IMR-90 (cell line): ENCODE data around the gene ZCCHC17. TPM values are rescaled to one million over a fixed set of nuclear protein-coding genes. Genes with fewer than 3 reads are reported as not detected.

Source experiments
- ATAC-seq: fragments of 200-7000 bp; cut with Tn5 transposase; 2 replicates; pipeline ENCODE4 v1.9.1; 2020; ENCODE audit warnings: low read depth, mild to moderate bottlenecking, moderate library complexity
- BruUV-seq: library from RNA; stranded (reverse); fragments of 400-500 nt; replicated peaks from 2 replicates; lab custom pipeline; 2021; lab: Mats Ljungman, UMichigan
- CTCF ChIA-PET: fragments of 300-600 bp; formaldehyde crosslinking; extraction: SDS; loops from one replicate; lab custom pipeline; 2021; ENCODE audit warnings: antibody characterized with exemption; lab: Yijun Ruan, JAX
- POLR2A ChIA-PET: fragments of 300-600 bp; sonication (Branson Sonifier 250); formaldehyde crosslinking; loops from one replicate; lab custom pipeline; 2022; ENCODE audit warnings: antibody characterized with exemption; ENCODE audit not compliant: unreplicated experiment; lab: Charles Lee
- DNase-seq: peaks from one replicate; pipeline ENCODE4 v3.0.0; 2013
- H2AFZ ChIP-seq: replicated peaks from 2 replicates; pipeline ENCODE3; 2013; ENCODE audit warnings: low read length, mild to moderate bottlenecking; ENCODE audit not compliant: poor library complexity
- H2AK5ac ChIP-seq: 2 replicates; pipeline ENCODE4 v1.6.1; 2013; ENCODE audit warnings: low read depth, low read length, inconsistent platforms
- H2AK9ac ChIP-seq: replicated peaks from 2 replicates; pipeline ENCODE3; 2013; ENCODE audit warnings: mild to moderate bottlenecking, low read depth, low read length, moderate library complexity; ENCODE audit not compliant: poor library complexity
- H2BK120ac ChIP-seq: 2 replicates; pipeline ENCODE4 v1.6.1; 2013; ENCODE audit warnings: low read depth, low read length, inconsistent platforms
- H2BK15ac ChIP-seq: 3 replicates; pipeline ENCODE4 v1.6.1; 2013; ENCODE audit warnings: low read depth, low read length, inconsistent platforms
- H2BK20ac ChIP-seq: 2 replicates; pipeline ENCODE4 v1.6.1; 2013; ENCODE audit warnings: low read depth, mild to moderate bottlenecking, inconsistent platforms, low read length, moderate library complexity
- H2BK5ac ChIP-seq: 2 replicates; pipeline ENCODE4 v1.6.1; 2013; ENCODE audit warnings: mild to moderate bottlenecking, low read depth, low read length, inconsistent platforms; ENCODE audit not compliant: poor library complexity, severe bottlenecking
- H3K14ac ChIP-seq: replicated peaks from 2 replicates; pipeline ENCODE4 v1.6.1; 2013; ENCODE audit warnings: low read depth, low read length, inconsistent platforms
- H3K18ac ChIP-seq: 2 replicates; pipeline ENCODE4 v1.6.1; 2013; ENCODE audit warnings: low read depth, low read length, control low read depth
- H3K23ac ChIP-seq: 2 replicates; pipeline ENCODE4 v1.6.1; 2013; ENCODE audit warnings: low read depth, low read length, inconsistent platforms
- H3K27ac ChIP-seq: 2 replicates; pipeline ENCODE4 v1.5.1; 2013; ENCODE audit warnings: mild to moderate bottlenecking, control low read depth, low read length; ENCODE audit not compliant: insufficient read depth
- H3K27me3 ChIP-seq: 2 replicates; pipeline ENCODE4 v1.6.1; 2013; ENCODE audit warnings: low read length; ENCODE audit not compliant: control insufficient read depth, insufficient read depth
- H3K36me3 ChIP-seq: 2 replicates; pipeline ENCODE4 v1.6.1; 2013; ENCODE audit warnings: low read length, mixed read lengths; ENCODE audit not compliant: control insufficient read depth, insufficient read depth
- H3K4ac ChIP-seq: 2 replicates; pipeline ENCODE4 v1.6.1; 2013; ENCODE audit warnings: low read depth, low read length, inconsistent platforms
- H3K4me1 ChIP-seq: 2 replicates; pipeline ENCODE4 v1.6.1; 2013; ENCODE audit warnings: low read length, mixed read lengths; ENCODE audit not compliant: control insufficient read depth, insufficient read depth
- H3K4me2 ChIP-seq: 2 replicates; pipeline ENCODE4 v1.6.1; 2013; ENCODE audit warnings: low read depth, mild to moderate bottlenecking, control low read depth, low read length, moderate library complexity
- H3K4me3 ChIP-seq: 2 replicates; pipeline ENCODE4 v1.5.1; 2013; ENCODE audit warnings: low read depth, mild to moderate bottlenecking, control low read depth, low read length, moderate library complexity; ENCODE audit not compliant: insufficient read depth
- H3K56ac ChIP-seq: 2 replicates; pipeline ENCODE4 v1.6.1; 2013; ENCODE audit warnings: low read length, inconsistent platforms; ENCODE audit not compliant: insufficient read depth; ENCODE audit errors: extremely low read depth
- H3K79me1 ChIP-seq, 2 experiments: 2 replicates each; pipeline ENCODE4 v1.6.1; 2013; ENCODE audit warnings: low read length in 2 of 2, inconsistent platforms in 1 of 2, low read depth in 1 of 2
- H3K9ac ChIP-seq: 2 replicates; pipeline ENCODE4 v1.6.1; 2013; ENCODE audit warnings: low read depth, low read length, control low read depth
- H3K9me1 ChIP-seq: 2 replicates; pipeline ENCODE4 v1.6.1; 2013; ENCODE audit warnings: low read length, inconsistent platforms; ENCODE audit not compliant: insufficient read depth
- H3K9me3 ChIP-seq: 2 replicates; pipeline ENCODE4 v1.6.1; 2013; ENCODE audit warnings: low read length; ENCODE audit not compliant: control insufficient read depth, insufficient read depth
- H4K20me1 ChIP-seq: 2 replicates; pipeline ENCODE4 v1.6.1; 2013; ENCODE audit warnings: low read length, inconsistent platforms; ENCODE audit not compliant: insufficient read depth
- H4K5ac ChIP-seq: 2 replicates; pipeline ENCODE4 v1.6.1; 2013; ENCODE audit warnings: mild to moderate bottlenecking, low read depth, low read length, control low read depth
- H4K8ac ChIP-seq, 2 experiments: 2 replicates each; pipeline ENCODE4 v1.6.1; 2013; ENCODE audit warnings: low read depth in 2 of 2, low read length in 2 of 2, control low read depth in 1 of 2, inconsistent platforms in 1 of 2
- H4K91ac ChIP-seq: 2 replicates; pipeline ENCODE4 v1.6.1; 2013; ENCODE audit warnings: low read depth, low read length, inconsistent platforms; ENCODE audit not compliant: insufficient read depth
- MAFK ChIP-seq: IDR thresholded peaks from 2 replicates; pipeline ENCODE4 v1.6.1; 2012; ENCODE audit warnings: low read depth, low read length, improper control_type of control experiment
- MAZ ChIP-seq: IDR thresholded peaks from 2 replicates; pipeline ENCODE4 v1.6.1; 2012; ENCODE audit warnings: low read depth, mild to moderate bottlenecking, low read length, improper control_type of control experiment, moderate library complexity, borderline replicate concordance
- SMC3 ChIP-seq: fragments of 150-350 bp; IDR thresholded peaks from 2 replicates; pipeline ENCODE4 v1.6.1; 2016; ENCODE audit warnings: low read depth, mild to moderate bottlenecking, antibody characterized with exemption, low read length, moderate library complexity
- WGBS, 2 experiments: methylation state at CpG; one replicate each; pipeline versions ENCODE4 v1.1.5 to v1.1.7; 2013; ENCODE audit warnings: missing lambda C conversion rate in 2 of 2; ENCODE audit not compliant: insufficient read length in 1 of 2; ENCODE audit errors: extremely low coverage in 2 of 2; 5-methylcytosine and 5-hydroxymethylcytosine counted together
- dilution Hi-C: fragments of 300-500 bp; cut with HindIII; formaldehyde crosslinking; loops from one replicate; pipeline ENCODE4 v1.14.3; 2018; ENCODE audit warnings: low sequenced_read_pairs; ENCODE audit not compliant: unreplicated experiment
- in situ Hi-C: fragments of 300-500 bp; cut with MboI; formaldehyde crosslinking; loops from 3 replicates; pipeline ENCODE4 v1.14.3; 2019; ENCODE audit warnings: low sequenced_read_pairs, inconsistent platforms, mixed read lengths
- intact Hi-C: fragments of 100-400 bp; cut with micrococcal nuclease; formaldehyde crosslinking; loops from 2 replicates; pipeline ENCODE4 v1.10.0; 2022
- polyA plus RNA-seq, 3 experiments: library from polyadenylated mRNA; depleted of rRNA; stranded (reverse); fragments of >200 nt; gene quantifications; 2 replicates each; pipeline ENCODE4 v1.2.3, GENCODE V29; 2012; ENCODE audit warnings: low replicate concordance in 1 of 3
- total RNA-seq: library from RNA; depleted of rRNA; stranded (reverse); fragments of >200 nt; gene quantifications from 2 replicates; pipeline ENCODE4 v1.2.3, GENCODE V29; 2012

Gene ZCCHC17
- total and polyA plus RNA-seq, 2 of the 4 experiments (the other 2 are of a cell fraction): 48.4 to 48.9 TPM

GRCh38 chr1:31308036-31308435 lies 11.2 kb downstream of the ZCCHC17 start:
- intact Hi-C loops: no loop called here
- Histone ChIP-seq H2AFZ (no peak overlapping the region), H3K27ac (no peak overlapping the region), H3K56ac (no peak overlapping the region), H4K20me1 (peaks cover 8% of the 10 kb centered on the region), H3K9ac (no peak overlapping the region), H3K4me1 (no peaks in the 10 kb centered on the region), H3K9me3 (no peaks in the 10 kb centered on the region), H2BK15ac (no peak overlapping the region), H2BK20ac (no peak overlapping the region), H3K36me3 (peaks cover 18% of the 10 kb centered on the region), H2BK5ac (no peak overlapping the region), H2AK9ac (no peak overlapping the region), H3K9me1 (no peaks in the 10 kb centered on the region), H3K14ac (no peak overlapping the region), H4K8ac (no peak overlapping the region), H3K18ac (no peak overlapping the region), H3K23ac (no peak overlapping the region), H3K4me3 (no peak overlapping the region), H3K4me2 (no peak overlapping the region), H4K91ac (no peak overlapping the region), H3K27me3 (no peaks in the 10 kb centered on the region), H2BK120ac (no peak overlapping the region), H3K4ac (no peak overlapping the region), H4K5ac (no peak overlapping the region), H3K79me1 (peaks cover 33 to 39% of the 10 kb centered on the region in 2 experiments), H2AK5ac (no peak overlapping the region)
- CTCF ChIA-PET: no interaction called here
- POLR2A ChIA-PET: no interaction called here
- no peak for ATAC-seq
- TF ChIP-seq SMC3 (no peak), MAZ (no peak), MAFK (peak; percentile 47)
- in situ Hi-C loops: no loop called here
- no TSS peak for BruUV-seq
- no CpG with 5 or more reads among the region's 1 CpG for WGBS, 2 experiments
- DNase-seq: no peak
- dilution Hi-C loops: no loop called here
